HEK293 (cell line): ENCODE measurements around the gene CCDC190.

Source experiments
- BCL11A ChIP-seq: fragments of 450-650 bp; formaldehyde crosslinking; IDR thresholded peaks from 2 replicates; pipeline ENCODE4 v1.5.1; 2016; ENCODE audit warnings: low read depth, missing biosample characterization, missing genetic modification characterization
- CTCF ChIP-seq: fragments of 450-650 bp; formaldehyde crosslinking; IDR thresholded peaks from 2 replicates; pipeline ENCODE4 v1.5.1; 2016; ENCODE audit warnings: missing biosample characterization, missing genetic modification characterization
- PRDM10 ChIP-seq: fragments of 450-650 bp; formaldehyde crosslinking; IDR thresholded peaks from 2 replicates; pipeline ENCODE4 v1.5.1; 2016; ENCODE audit warnings: missing biosample characterization, missing genetic modification characterization
- ZBTB6 ChIP-seq: fragments of 450-650 bp; formaldehyde crosslinking; IDR thresholded peaks from 2 replicates; pipeline ENCODE4 v1.5.1; 2017; ENCODE audit warnings: missing biosample characterization, missing genetic modification characterization
- ZNF138 ChIP-seq: fragments of 450-650 bp; formaldehyde crosslinking; IDR thresholded peaks from 2 replicates; pipeline ENCODE4 v1.5.1; 2016; ENCODE audit warnings: missing biosample characterization, missing genetic modification characterization, borderline replicate concordance
- ZNF24 ChIP-seq: fragments of 450-650 bp; formaldehyde crosslinking; IDR thresholded peaks from 2 replicates; pipeline ENCODE4 v1.5.1; 2016; ENCODE audit warnings: missing biosample characterization, missing genetic modification characterization
- ZNF274 ChIP-seq, 2 experiments: fragments of 200-500 bp in 1 of 2; fragments of 450-650 bp in 1 of 2; sonication (Bioruptor generic) in 1 of 2; formaldehyde crosslinking in 1 of 2; IDR thresholded peaks; 2 replicates each; pipeline versions ENCODE4 v1.5.1 to v1.6.1; 2014 to 2016; ENCODE audit warnings: borderline replicate concordance in 1 of 2, inconsistent platforms in 1 of 2, low read length in 1 of 2, missing biosample characterization in 1 of 2, missing genetic modification characterization in 1 of 2
- ZNF488 ChIP-seq: fragments of 450-650 bp; formaldehyde crosslinking; IDR thresholded peaks from 2 replicates; pipeline ENCODE4 v1.5.1; 2016; ENCODE audit warnings: missing biosample characterization, missing genetic modification characterization
- ZNF768 ChIP-seq: fragments of 450-650 bp; formaldehyde crosslinking; IDR thresholded peaks from 2 replicates; pipeline ENCODE4 v1.5.1; 2018; ENCODE audit warnings: missing biosample characterization, mild to moderate bottlenecking, missing genetic modification characterization
- ZNF830 ChIP-seq: fragments of 450-650 bp; IDR thresholded peaks from 2 replicates; pipeline ENCODE4 v1.5.0; 2018; ENCODE audit warnings: missing biosample characterization, missing genetic modification characterization, low read depth, mild to moderate bottlenecking, moderate library complexity
- ZSCAN4 ChIP-seq: fragments of 450-650 bp; formaldehyde crosslinking; IDR thresholded peaks from 2 replicates; pipeline ENCODE4 v1.5.1; 2017; ENCODE audit warnings: missing biosample characterization, missing genetic modification characterization
- ZXDB ChIP-seq: fragments of 450-650 bp; formaldehyde crosslinking; IDR thresholded peaks from 2 replicates; pipeline ENCODE4 v1.5.1; 2016; ENCODE audit warnings: missing biosample characterization, missing genetic modification characterization

GRCh38 chr1:162881590-162881989, 20.6 kb upstream of the CCDC190 start:
- TF ChIP-seq ZNF138 (tag by site-specific recombination) (no peak), CTCF (tag by site-specific recombination) (no peak), ZNF274 (IDR thresholded peaks at IDR 0.05; ENCODE audit: low read length) (no peak), ZNF274 (tag by site-specific recombination; IDR thresholded peaks at IDR 0.05; ENCODE audit: borderline replicate concordance) (no peak), ZXDB (tag by site-specific recombination) (no peak), ZSCAN4 (tag by site-specific recombination) (no peak), ZBTB6 (tag by site-specific recombination) (no peak), ZNF24 (tag by site-specific recombination) (no peak), PRDM10 (no peak), ZNF768 (tag by site-specific recombination) (no peak), ZNF488 (no peak), ZNF830 (tag by site-specific recombination) (no peak), BCL11A (tag by site-specific recombination) (no peak)
